ENCODE measurements around the gene WWOX. TPM values are rescaled to one million over a fixed set of nuclear protein-coding genes. Genes with fewer than 3 reads are reported as not detected.

The WWOX gene
- total RNA-seq, 4 donors from 2014 or later: 12.9 to 53.5 (median 25.6) TPM

GRCh38 chr16:79036541-79036940, 937.1 kb downstream of the WWOX start:
- no peak overlapping the region for H3K27ac ChIP-seq
- H3K4me1 ChIP-seq: peaks cover 0 to 16% (median 0%) of the 10 kb centered on the region in 3 donors
- no peaks in the 10 kb centered on the region for H3K27me3 ChIP-seq
- 78 to 100% methylated on average over 3 of the region's 4 CpGs for WGBS, 2 donors (ENCODE audit: low coverage in 1 of 2)
- no peaks in the 10 kb centered on the region for H3K36me3 ChIP-seq
- no peak overlapping the region for H3K4me3 ChIP-seq
- H3K9me3 ChIP-seq: no peaks in the 10 kb centered on the region
- ATAC-seq: no peak
- TF ChIP-seq POLR2A (IDR thresholded peaks at IDR 0.05) (no peak), CTCF (IDR thresholded peaks at IDR 0.05) (no peak), EP300 (IDR thresholded peaks at IDR 0.05) (no peak), POLR2AphosphoS5 (IDR thresholded peaks at IDR 0.05) (no peak)

- H3K36me3 ChIP-seq: no peaks in the 10 kb centered on the region
- peak overlapping the region in 3 of 4 donors; percentile 4 to 62 (median 44) for H3K27ac ChIP-seq
- no peaks in the 10 kb centered on the region for H3K27me3 ChIP-seq
- WGBS, 2 donors (ENCODE audit: low coverage in 1 of 2): 27 to 34% methylated on average over 5 to 9 of the region's 10 CpGs
- H3K9me3 ChIP-seq: no peaks in the 10 kb centered on the region
- H3K4me3 ChIP-seq: no peak overlapping the region
- no peak for ATAC-seq
- TF ChIP-seq EP300 (IDR thresholded peaks at IDR 0.05): no peak
- TF ChIP-seq POLR2A (IDR thresholded peaks at IDR 0.05): no peak
- TF ChIP-seq CTCF (IDR thresholded peaks at IDR 0.05): no peak
- TF ChIP-seq POLR2AphosphoS5 (IDR thresholded peaks at IDR 0.05): no peak
- H3K4me1 ChIP-seq: peaks cover 0 to 16% (median 0%) of the 10 kb centered on the region in 3 donors
These were observed 938.3 kb downstream of the WWOX start for GRCh38 chr16:79037521-79038373.

- no peak for ATAC-seq
- Histone ChIP-seq H3K4me3 (no peak overlapping the region), H3K27me3 (no peaks in the 10 kb centered on the region), H3K9me3 (no peaks in the 10 kb centered on the region), H3K27ac (no peak overlapping the region), H3K4me1 (peaks cover 0 to 16% (median 0%) of the 10 kb centered on the region in 3 donors), H3K36me3 (no peaks in the 10 kb centered on the region)
- TF ChIP-seq EP300 (IDR thresholded peaks at IDR 0.05): no peak
- TF ChIP-seq POLR2A (IDR thresholded peaks at IDR 0.05): no peak
- no peak for TF ChIP-seq CTCF (IDR thresholded peaks at IDR 0.05)
- no peak for TF ChIP-seq POLR2AphosphoS5 (IDR thresholded peaks at IDR 0.05)
- WGBS, 2 donors (ENCODE audit: low coverage in 1 of 2): 93 to 96% methylated on average over 3 to 5 of the region's 8 CpGs
These were observed 941.8 kb downstream of the WWOX start for GRCh38 chr16:79041206-79041605.

GRCh38 chr16:79042141-79042540, 942.7 kb downstream of the WWOX start:
- Histone ChIP-seq H3K36me3 (no peaks in the 10 kb centered on the region), H3K4me3 (no peak overlapping the region), H3K27me3 (no peaks in the 10 kb centered on the region), H3K4me1 (peaks cover 0 to 16% (median 0%) of the 10 kb centered on the region in 3 donors), H3K27ac (no peak overlapping the region), H3K9me3 (no peaks in the 10 kb centered on the region)
- no peak for ATAC-seq
- TF ChIP-seq CTCF (IDR thresholded peaks at IDR 0.05) (no peak), EP300 (IDR thresholded peaks at IDR 0.05) (no peak), POLR2A (IDR thresholded peaks at IDR 0.05) (no peak), POLR2AphosphoS5 (IDR thresholded peaks at IDR 0.05) (no peak)
- 93 to 100% methylated on average over 2 of the region's 2 CpGs for WGBS, 2 donors (ENCODE audit: low coverage in 1 of 2)

GRCh38 chr16:79042886-79043285, 943.4 kb downstream of the WWOX start:
- no peak overlapping the region for H3K27ac ChIP-seq
- no peaks in the 10 kb centered on the region for H3K27me3 ChIP-seq
- H3K4me3 ChIP-seq: no peak overlapping the region
- H3K36me3 ChIP-seq: no peaks in the 10 kb centered on the region
- TF ChIP-seq EP300 (IDR thresholded peaks at IDR 0.05) (no peak), POLR2AphosphoS5 (IDR thresholded peaks at IDR 0.05) (no peak), POLR2A (IDR thresholded peaks at IDR 0.05) (no peak), CTCF (IDR thresholded peaks at IDR 0.05) (no peak)
- WGBS, 2 donors (ENCODE audit: low coverage in 1 of 2): 22 to 44% methylated on average over 2 of the region's 3 CpGs
- ATAC-seq: no peak
- no peaks in the 10 kb centered on the region for H3K9me3 ChIP-seq
- H3K4me1 ChIP-seq: peaks cover 0 to 9% (median 0%) of the 10 kb centered on the region in 3 donors

All from gastroesophageal sphincter (tissue), 4 donors.